Mucosa of rectum (tissue), 2 donors: ENCODE measurements around the gene GOLIM4.

Experiments
- H3K27ac ChIP-seq, 2 donors: one replicate each; pipeline ENCODE4 v1.7.0; 2013; ENCODE audit warnings: inconsistent platforms in 2 of 2, low read depth in 2 of 2, low read length in 2 of 2
- H3K27me3 ChIP-seq, 2 donors: one replicate each; pipeline ENCODE4 v1.7.0; 2013; ENCODE audit warnings: low read length in 2 of 2; ENCODE audit not compliant: control insufficient read depth in 2 of 2, insufficient read depth in 2 of 2
- H3K36me3 ChIP-seq, 2 donors: one replicate each; pipeline ENCODE4 v1.7.0; 2013; ENCODE audit warnings: low read length in 2 of 2; ENCODE audit not compliant: control insufficient read depth in 2 of 2, insufficient read depth in 2 of 2
- H3K4me1 ChIP-seq, 2 donors: one replicate each; pipeline ENCODE4 v1.7.0; 2013; ENCODE audit warnings: low read length in 2 of 2, mild to moderate bottlenecking in 1 of 2; ENCODE audit not compliant: control insufficient read depth in 2 of 2, insufficient read depth in 2 of 2
- H3K4me3 ChIP-seq, 2 donors: one replicate each; pipeline ENCODE4 v1.7.0; 2013; ENCODE audit warnings: low read length in 2 of 2
- H3K9ac ChIP-seq, 2 donors: one replicate each; pipeline ENCODE4 v1.7.0; 2013; ENCODE audit warnings: low read length in 2 of 2, low read depth in 1 of 2, mild to moderate bottlenecking in 1 of 2
- H3K9me3 ChIP-seq, 2 donors: one replicate each; pipeline ENCODE4 v1.7.0; 2013; ENCODE audit warnings: low read length in 2 of 2; ENCODE audit not compliant: control insufficient read depth in 2 of 2
- donor health status: healthy.
- donor health status: Normal muscosa, but diverticular disease.

Gene GOLIM4

DNA sequence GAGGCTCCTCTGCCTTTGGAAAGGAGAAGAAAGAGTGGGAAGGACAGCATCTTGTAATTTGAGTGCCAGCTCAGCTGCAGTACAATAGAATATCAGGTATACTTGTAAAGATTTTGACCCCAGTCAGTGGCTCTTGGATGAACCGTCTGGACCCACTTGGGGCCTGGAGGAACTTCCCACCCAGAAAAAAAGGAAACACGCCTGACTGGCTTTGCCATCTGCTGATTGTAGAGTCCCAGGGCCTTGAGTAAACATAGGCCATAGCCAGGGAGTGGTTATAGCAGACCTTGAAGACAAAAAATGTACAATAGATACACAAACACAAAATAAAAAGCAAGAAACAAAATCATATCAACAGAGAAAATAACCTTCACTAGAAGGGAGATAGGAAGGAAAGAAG is 112.1 kb downstream of the GOLIM4 start:
- Histone ChIP-seq H3K4me3 (no peak overlapping the region), H3K4me1 (peaks cover 2 to 4% of the 10 kb centered on the region in 2 donors), H3K27ac (no peak overlapping the region), H3K27me3 (no peaks in the 10 kb centered on the region), H3K9ac (no peak overlapping the region), H3K9me3 (no peaks in the 10 kb centered on the region), H3K36me3 (no peaks in the 10 kb centered on the region)

DNA sequence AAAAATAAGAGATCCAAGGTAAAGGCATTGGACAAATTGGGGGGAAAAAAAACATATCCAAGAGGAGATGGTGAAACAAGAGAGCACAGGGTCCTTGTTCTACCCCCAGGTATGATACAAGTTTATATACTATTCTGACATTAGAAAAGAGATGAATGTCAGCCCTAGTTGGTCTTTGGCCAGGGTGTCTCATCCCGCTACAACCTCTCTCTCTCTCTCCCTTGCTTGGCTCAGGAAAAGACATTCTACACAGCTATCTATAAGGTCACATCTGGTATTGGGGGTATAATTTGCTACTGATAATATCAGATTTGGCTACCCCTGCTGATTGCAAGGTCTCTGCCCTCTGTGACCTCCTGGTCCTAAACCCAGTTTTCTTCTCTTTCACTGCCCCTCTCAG is 117.2 kb downstream of the GOLIM4 start:
- Histone ChIP-seq H3K9me3 (peaks cover 0 to 6% of the 10 kb centered on the region in 2 donors), H3K27me3 (no peaks in the 10 kb centered on the region), H3K36me3 (no peaks in the 10 kb centered on the region), H3K4me3 (peak overlapping the region in 1 of 2 donors; percentile 14), H3K9ac (no peak overlapping the region), H3K27ac (peak overlapping the region; percentile 49 to 63), H3K4me1 (peaks cover 11 to 16% of the 10 kb centered on the region in 2 donors)

DNA sequence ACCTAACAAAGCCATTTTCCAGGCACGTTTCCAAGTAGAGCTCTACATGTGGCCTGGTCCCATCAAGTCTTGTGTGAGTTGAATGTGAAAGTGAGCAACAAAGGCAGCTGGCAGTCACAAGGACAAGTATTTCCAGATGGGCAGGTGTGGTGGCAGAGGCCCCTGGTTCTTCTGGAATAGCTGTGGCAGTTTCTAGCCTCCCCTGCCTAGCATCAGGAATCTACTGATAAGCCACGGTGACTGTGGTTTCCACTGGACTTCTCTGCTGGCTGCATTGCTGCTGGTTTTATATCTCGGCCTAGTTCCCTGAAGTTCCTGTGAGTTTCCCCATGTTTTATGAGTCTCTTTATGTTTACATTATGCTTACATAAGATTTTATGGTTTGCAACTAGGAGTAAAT is 117.7 kb downstream of the GOLIM4 start:
- Histone ChIP-seq H3K9ac (no peak overlapping the region), H3K27me3 (no peaks in the 10 kb centered on the region), H3K36me3 (no peaks in the 10 kb centered on the region), H3K9me3 (peaks cover 0 to 6% of the 10 kb centered on the region in 2 donors), H3K4me3 (peak overlapping the region in 1 of 2 donors; percentile 42), H3K4me1 (peaks cover 11 to 16% of the 10 kb centered on the region in 2 donors), H3K27ac (peak overlapping the region; percentile 49 to 63)

DNA sequence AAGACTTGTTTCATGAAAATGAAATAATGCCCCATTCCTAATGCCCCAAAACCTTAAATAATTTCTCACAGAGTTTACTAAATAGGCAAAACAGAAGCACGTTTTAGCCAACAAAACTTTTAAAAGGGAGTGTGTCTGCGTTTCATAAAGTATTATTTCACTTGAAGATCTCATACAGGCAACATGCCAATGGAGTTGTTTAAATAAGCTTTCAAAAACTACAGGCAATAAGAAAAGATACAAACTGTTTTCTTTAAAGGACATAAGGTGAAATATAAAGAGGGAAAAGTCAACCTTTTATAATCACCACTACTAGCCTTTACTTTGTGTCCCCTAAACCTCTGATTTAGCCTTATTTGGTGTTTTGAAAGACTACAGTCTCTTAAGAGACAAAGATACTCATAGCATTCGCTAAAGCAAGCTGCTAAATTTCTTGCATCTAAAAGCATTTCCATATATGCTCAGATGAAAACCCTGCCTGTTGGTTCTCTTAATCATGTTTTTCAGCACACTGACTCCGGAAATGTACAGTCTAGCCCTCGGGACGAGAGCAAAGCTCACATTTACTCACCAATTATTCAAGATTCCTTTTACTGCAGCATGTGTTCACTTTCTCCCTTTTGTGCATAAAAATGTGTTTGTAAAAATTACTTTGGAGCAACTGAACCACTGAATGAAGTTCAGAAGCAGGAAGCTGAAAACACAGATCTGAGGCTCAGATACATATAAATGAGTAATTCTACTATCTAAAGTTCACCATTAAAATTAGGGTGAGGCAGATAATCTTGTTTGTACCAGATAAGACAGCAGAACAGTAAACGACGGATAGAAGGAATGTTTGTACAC is 119.0 kb downstream of the GOLIM4 start:
- no peak overlapping the region for H3K9ac ChIP-seq
- H3K27ac ChIP-seq = no peak overlapping the region
- peaks cover 0 to 6% of the 10 kb centered on the region in 2 donors for H3K9me3 ChIP-seq
- no peaks in the 10 kb centered on the region for H3K27me3 ChIP-seq
- H3K4me1 ChIP-seq = peaks cover 11 to 16% of the 10 kb centered on the region in 2 donors
- no peak overlapping the region for H3K4me3 ChIP-seq
- no peaks in the 10 kb centered on the region for H3K36me3 ChIP-seq

DNA sequence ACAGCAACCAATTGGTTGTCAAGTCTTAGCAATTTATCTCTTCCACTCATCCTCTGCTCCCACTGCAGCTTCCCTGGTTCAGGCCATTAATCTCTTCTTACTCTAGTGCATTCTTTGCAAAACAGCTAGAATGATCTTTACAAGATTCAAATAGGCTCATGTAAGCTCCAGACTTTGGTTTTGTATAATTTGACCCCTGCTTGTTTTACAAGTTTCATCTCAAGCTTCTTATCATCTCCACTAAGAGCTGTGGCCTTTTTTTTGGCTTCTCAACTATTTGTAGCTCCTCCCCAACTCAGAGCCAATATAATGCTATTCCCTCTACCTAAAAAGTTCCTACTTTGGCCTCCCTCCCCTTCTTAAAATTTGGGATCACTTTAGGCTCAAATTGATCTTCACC is 121.8 kb downstream of the GOLIM4 start:
- no peak overlapping the region for H3K4me3 ChIP-seq

DNA sequence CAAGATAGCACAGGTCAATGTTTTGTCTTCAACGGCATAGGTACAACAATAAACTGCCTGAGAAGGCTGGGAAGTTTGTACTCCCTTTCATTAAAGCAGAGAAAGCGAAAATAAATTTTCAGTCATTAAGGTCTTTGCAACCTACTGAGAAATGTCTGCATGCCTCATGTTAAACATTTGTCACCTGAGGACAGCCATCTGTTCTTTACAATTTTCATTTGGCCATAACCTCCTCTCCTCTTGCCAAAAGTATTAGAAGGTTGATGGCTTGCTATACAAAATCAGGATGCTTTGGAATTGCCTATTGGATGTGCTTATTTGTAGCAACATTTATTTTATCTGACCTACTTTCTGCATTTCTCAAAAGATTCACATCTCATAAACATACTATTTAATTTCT is 122.7 kb downstream of the GOLIM4 start:
- H3K36me3 ChIP-seq = no peaks in the 10 kb centered on the region
- no peaks in the 10 kb centered on the region for H3K27me3 ChIP-seq
- peaks cover 0 to 6% of the 10 kb centered on the region in 2 donors for H3K9me3 ChIP-seq
- H3K4me1 ChIP-seq = peaks cover 6 to 8% of the 10 kb centered on the region in 2 donors
- no peak overlapping the region for H3K27ac ChIP-seq
- H3K9ac ChIP-seq = no peak overlapping the region
- H3K4me3 ChIP-seq = no peak overlapping the region

More for the DNA sequence above, 121.8 kb downstream of the GOLIM4 start:
- H3K9ac ChIP-seq = no peak overlapping the region
- no peak overlapping the region for H3K27ac ChIP-seq
- no peaks in the 10 kb centered on the region for H3K27me3 ChIP-seq
- H3K36me3 ChIP-seq = no peaks in the 10 kb centered on the region
- peaks cover 0 to 6% of the 10 kb centered on the region in 2 donors for H3K9me3 ChIP-seq
- H3K4me1 ChIP-seq = peaks cover 11 to 15% of the 10 kb centered on the region in 2 donors

DNA sequence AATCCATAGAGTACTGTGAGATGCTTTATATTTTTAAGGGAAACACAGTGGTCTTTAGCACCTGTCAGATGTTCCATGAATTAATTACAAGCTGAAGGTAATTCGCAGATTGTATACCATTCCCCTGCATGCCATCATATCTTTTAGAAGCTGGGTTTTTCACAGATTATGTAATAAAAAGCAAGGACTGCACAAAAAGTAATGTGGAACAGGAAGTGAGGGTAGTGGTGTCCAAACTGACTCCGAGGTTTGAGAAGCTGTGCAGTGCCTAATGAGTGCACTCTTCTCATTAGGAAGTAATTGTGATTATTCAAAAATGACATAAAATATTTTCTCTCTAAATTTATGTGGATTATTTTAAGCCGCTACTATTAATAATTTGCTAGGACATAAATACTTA is 123.2 kb downstream of the GOLIM4 start:
- Histone ChIP-seq H3K4me3 (no peak overlapping the region), H3K9ac (no peak overlapping the region), H3K27me3 (no peaks in the 10 kb centered on the region), H3K9me3 (peaks cover 0 to 5% of the 10 kb centered on the region in 2 donors), H3K36me3 (no peaks in the 10 kb centered on the region), H3K4me1 (peaks cover under 1 to 3% of the 10 kb centered on the region in 2 donors), H3K27ac (no peak overlapping the region)

DNA sequence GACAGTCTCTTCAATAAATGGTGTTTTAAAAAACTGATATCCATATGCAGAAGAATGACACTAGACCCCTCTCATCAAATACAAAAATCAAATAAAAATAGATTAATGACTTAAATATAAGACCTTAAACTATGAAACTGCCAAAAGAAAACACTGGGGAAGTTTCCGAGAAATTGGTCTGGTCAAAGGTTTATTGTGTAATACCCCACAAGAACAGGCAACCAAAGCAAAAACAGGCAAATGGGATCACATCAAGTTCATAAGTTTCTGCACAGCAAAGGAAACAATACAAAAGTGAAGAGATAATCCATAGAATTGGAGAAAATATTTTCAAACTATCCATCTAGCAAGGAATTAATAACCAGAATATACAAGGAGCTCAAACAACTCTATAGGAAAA is 126.2 kb downstream of the GOLIM4 start:
- Histone ChIP-seq H3K36me3 (no peaks in the 10 kb centered on the region), H3K27me3 (no peaks in the 10 kb centered on the region), H3K27ac (no peak overlapping the region), H3K9ac (no peak overlapping the region), H3K4me1 (no peaks in the 10 kb centered on the region), H3K4me3 (no peak overlapping the region), H3K9me3 (no peaks in the 10 kb centered on the region)

DNA sequence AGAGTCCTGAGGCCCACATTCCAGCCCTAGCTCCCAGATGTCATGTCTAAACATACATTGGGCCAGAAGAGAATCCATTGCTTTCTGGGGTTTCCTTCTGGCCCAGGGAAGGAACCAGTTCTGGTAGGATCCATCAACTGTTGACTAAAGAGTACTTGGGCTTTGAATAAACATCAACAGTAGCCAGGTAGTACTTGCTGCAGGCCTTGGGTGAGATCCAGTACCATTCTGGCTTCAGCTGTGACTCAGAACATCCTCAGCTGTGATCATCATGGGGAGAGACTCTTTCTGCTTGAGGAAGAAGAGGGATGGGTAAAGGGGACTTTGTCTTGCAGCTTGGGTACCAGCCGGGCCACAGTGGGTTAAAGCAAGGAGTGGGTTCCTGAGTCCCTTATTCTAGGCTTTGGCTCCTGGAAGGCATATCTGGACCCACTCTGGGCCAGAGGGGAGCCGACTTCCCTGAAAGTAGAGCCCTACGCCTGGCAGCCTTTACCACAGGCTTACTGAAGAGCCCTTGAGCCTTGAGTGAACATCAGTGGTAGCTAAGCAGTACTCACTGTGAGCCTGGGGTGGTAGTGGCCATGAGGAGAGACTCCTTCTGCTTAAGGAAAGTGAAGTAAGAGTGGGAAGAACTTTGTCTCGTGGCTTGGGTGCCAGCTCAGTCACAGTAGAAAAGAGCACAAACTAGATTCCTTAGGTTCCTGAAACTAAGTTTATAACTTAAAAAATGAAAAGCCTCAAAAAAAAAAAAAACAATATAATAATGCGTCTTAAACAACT is 128.3 kb downstream of the GOLIM4 start:
- no peak overlapping the region for H3K9ac ChIP-seq
- H3K27ac ChIP-seq = no peak overlapping the region

More for the DNA sequence above, 128.3 kb downstream of the GOLIM4 start:
- Histone ChIP-seq H3K27me3 (no peaks in the 10 kb centered on the region), H3K36me3 (no peaks in the 10 kb centered on the region), H3K4me3 (no peak overlapping the region), H3K9me3 (no peaks in the 10 kb centered on the region), H3K4me1 (no peaks in the 10 kb centered on the region)
